SK-N-SH treated with all-trans-retinoic acid at 6 μM for 48 hours (cell line): ENCODE measurements around the gene PEX5L.

ENCODE experiments used
- GLIS3 ChIP-seq: fragments of 250-450 bp; sonication (Bioruptor Pico); IDR thresholded peaks from 2 replicates; pipeline ENCODE4 v1.5.0; 2020; ENCODE audit warnings: mild to moderate bottlenecking, moderate library complexity
- OSR1 ChIP-seq: fragments of 250-450 bp; sonication (Bioruptor Pico); IDR thresholded peaks from 2 replicates; pipeline ENCODE4 v1.8.0; 2022; ENCODE audit warnings: moderate library complexity, mild to moderate bottlenecking, inconsistent platforms
- RARB ChIP-seq: fragments of 250-450 bp; sonication (Bioruptor Pico); IDR thresholded peaks from 2 replicates; pipeline ENCODE4 v1.8.0; 2021; ENCODE audit warnings: mild to moderate bottlenecking, moderate library complexity
- ZFP3 ChIP-seq: fragments of 250-450 bp; sonication (Bioruptor Pico); IDR thresholded peaks from 2 replicates; pipeline ENCODE4 v1.5.0; 2020; ENCODE audit warnings: mild to moderate bottlenecking, moderate library complexity
- ZNF8 ChIP-seq: fragments of 450-650 bp; formaldehyde crosslinking; IDR thresholded peaks from 2 replicates; pipeline ENCODE4 v1.5.0; 2020; ENCODE audit warnings: mild to moderate bottlenecking, moderate library complexity

- no peak for TF ChIP-seq ZFP3 (CRISPR knock-in tag)
- TF ChIP-seq GLIS3 (CRISPR knock-in tag): no peak
- no peak for TF ChIP-seq ZNF8 (CRISPR knock-in tag)
- TF ChIP-seq OSR1: no peak
- no peak for TF ChIP-seq RARB (CRISPR knock-in tag)
Observed at GRCh38 chr3:179958143-179958542, 78.6 kb downstream of the PEX5L start.
